ENCODE measurements around the gene GPR137B.
A peak's percentile ranks its signal among the peaks of the same experiment; 100 is the strongest.

DNA sequence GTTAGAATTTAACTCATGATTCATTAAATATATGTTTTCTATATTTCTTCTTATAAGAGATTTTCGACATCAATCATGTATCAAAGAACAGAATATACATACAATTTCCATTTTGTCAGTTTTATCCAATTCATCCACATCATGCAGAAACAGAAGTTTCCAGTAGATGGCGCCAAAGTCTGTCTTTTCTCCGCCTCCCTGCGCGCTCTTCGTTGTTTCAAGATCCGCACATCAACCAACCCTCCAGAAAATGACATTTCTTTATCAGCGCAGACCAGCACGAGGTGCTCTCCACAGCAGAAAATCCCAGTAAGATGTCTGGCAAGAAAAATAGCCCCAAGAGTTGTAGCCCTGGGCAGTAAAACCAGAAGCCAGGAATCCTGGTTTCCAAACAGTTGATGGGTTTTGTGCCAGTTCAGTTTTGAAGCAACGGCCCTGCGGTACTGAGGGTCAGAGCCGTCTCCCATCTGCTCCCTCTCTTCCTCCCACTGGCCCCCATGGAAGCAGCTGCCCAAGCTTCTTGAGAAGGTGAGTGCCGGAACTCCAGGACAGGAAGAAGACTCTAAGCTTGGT is 38.6 kb upstream of the GPR137B start:
- TF ChIP-seq POLR2AphosphoS5 (IDR thresholded peaks at IDR 0.05; ENCODE audit: low read depth, low read length) (no peak), RAD21 (IDR thresholded peaks at IDR 0.05; ENCODE audit: low read depth) (peak; percentile 94)
- TF ChIP-seq, protein P1, sequence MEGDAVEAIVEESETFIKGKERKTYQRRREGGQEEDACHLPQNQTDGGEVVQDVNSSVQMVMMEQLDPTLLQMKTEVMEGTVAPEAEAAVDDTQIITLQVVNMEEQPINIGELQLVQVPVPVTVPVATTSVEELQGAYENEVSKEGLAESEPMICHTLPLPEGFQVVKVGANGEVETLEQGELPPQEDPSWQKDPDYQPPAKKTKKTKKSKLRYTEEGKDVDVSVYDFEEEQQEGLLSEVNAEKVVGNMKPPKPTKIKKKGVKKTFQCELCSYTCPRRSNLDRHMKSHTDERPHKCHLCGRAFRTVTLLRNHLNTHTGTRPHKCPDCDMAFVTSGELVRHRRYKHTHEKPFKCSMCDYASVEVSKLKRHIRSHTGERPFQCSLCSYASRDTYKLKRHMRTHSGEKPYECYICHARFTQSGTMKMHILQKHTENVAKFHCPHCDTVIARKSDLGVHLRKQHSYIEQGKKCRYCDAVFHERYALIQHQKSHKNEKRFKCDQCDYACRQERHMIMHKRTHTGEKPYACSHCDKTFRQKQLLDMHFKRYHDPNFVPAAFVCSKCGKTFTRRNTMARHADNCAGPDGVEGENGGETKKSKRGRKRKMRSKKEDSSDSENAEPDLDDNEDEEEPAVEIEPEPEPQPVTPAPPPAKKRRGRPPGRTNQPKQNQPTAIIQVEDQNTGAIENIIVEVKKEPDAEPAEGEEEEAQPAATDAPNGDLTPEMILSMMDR (IDR thresholded peaks at IDR 0.05 in 2 of 3, conservative IDR thresholded peaks at IDR 0.05 in 1 of 3; ENCODE audit: borderline replicate concordance in 1 of 3, insufficient read depth in 1 of 3, low read depth in 2 of 3, low read length in 2 of 3), result peak; percentile 63 to 84 (median 79)
- TF ChIP-seq, protein P2, sequence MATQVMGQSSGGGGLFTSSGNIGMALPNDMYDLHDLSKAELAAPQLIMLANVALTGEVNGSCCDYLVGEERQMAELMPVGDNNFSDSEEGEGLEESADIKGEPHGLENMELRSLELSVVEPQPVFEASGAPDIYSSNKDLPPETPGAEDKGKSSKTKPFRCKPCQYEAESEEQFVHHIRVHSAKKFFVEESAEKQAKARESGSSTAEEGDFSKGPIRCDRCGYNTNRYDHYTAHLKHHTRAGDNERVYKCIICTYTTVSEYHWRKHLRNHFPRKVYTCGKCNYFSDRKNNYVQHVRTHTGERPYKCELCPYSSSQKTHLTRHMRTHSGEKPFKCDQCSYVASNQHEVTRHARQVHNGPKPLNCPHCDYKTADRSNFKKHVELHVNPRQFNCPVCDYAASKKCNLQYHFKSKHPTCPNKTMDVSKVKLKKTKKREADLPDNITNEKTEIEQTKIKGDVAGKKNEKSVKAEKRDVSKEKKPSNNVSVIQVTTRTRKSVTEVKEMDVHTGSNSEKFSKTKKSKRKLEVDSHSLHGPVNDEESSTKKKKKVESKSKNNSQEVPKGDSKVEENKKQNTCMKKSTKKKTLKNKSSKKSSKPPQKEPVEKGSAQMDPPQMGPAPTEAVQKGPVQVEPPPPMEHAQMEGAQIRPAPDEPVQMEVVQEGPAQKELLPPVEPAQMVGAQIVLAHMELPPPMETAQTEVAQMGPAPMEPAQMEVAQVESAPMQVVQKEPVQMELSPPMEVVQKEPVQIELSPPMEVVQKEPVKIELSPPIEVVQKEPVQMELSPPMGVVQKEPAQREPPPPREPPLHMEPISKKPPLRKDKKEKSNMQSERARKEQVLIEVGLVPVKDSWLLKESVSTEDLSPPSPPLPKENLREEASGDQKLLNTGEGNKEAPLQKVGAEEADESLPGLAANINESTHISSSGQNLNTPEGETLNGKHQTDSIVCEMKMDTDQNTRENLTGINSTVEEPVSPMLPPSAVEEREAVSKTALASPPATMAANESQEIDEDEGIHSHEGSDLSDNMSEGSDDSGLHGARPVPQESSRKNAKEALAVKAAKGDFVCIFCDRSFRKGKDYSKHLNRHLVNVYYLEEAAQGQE (IDR thresholded peaks at IDR 0.05; ENCODE audit: low read depth), result no peak

All from HCT116 (cell line).